HG02852 (cell line): Measurements from ENCODE around the gene SQOR.
A peak's percentile ranks its signal among the peaks of the same experiment; 100 is the strongest.
"Not testable (repeated sequence)": the region's sequence is repeated elsewhere in the genome, so short reads cannot be mapped to it uniquely, and the experiment has no call there.

ENCODE experiments used
- ATAC-seq: cut with Tn5 transposase; IDR thresholded peaks from one replicate; pipeline ENCODE4 v1.9.1; 2021; ENCODE audit warnings: mild to moderate bottlenecking, moderate library complexity; ENCODE audit not compliant: unreplicated experiment

Gene SQOR

DNA sequence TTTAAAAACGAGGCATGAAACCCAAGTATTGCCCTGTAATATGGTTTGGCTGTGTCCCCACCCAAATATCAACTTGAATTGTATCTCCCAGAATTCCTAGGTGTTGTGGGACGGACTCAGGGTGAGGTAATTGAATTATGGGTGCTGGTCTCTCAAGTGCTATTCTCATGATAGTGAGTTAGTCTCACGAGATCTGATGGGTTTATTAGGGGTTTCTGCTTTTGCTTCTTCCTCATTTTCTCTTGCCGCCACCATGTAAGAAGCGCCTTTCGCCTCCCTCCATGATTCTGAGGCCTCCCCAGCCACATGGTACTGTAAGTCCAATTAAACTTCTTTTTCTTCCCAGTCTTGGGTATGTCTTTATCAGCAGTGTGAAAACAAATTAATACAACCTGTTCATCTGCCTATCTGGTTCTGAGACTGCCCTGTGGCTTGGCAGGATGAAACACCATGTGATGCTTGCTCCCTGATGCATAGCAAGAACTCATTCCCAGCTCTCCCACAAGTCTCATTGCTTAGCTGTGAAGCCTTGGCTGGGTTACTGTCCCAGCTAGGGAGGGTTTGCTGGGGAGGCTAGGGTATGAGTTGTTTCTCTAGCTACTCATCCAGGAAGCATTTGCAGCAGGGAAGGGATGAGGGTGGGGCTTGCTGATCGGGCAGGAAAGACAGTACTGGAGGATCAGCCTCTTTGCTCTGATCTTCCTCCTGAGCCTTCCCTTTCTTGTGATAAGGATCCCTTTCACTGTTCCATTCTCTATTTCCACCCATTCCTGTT, 3.7 kb upstream of the SQOR start:
- ATAC-seq = no peak

DNA sequence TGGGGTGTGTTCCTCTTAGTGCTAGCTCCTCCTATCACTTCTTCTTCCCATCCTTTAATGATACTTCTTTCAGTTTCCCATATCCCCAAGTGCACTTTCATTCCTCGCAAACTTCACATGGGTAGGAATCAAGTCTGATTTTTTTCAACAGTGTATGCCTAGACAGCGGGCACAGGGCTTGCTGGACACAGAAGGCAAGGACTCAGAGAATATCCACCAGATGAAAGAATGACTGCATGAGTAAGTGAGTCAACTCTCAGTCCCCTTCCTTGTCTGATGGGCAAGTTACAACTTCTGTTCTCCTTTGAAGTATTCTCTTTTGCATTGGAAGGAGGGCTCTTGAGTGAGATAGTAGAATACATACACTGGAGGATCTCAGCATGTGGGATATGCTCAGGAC, 3.1 kb upstream of the SQOR start:
- ATAC-seq = no peak

DNA sequence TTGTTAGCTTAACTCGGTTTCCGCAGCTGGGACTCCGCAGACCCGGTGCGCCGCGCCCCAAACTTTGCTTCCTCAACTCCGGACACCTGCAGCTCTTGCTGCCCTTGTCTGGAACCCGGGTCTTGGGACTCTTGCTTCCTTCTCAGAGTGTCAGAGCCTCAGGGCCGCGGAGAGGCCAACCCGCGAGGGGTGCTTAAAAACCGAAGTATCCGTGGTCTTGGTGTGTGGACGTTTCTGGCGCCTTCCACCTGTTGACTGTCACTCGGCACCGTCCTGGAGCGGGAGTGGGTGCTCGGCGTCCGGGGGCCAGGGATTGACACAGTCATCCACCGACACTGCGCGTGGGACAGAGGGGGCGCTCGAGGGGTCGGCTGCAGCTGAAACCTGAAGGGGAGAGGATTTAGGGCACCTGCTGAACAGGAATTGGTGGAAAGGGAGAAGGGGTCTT, 386 bp downstream of the SQOR start:
- peak; percentile 53 for ATAC-seq

DNA sequence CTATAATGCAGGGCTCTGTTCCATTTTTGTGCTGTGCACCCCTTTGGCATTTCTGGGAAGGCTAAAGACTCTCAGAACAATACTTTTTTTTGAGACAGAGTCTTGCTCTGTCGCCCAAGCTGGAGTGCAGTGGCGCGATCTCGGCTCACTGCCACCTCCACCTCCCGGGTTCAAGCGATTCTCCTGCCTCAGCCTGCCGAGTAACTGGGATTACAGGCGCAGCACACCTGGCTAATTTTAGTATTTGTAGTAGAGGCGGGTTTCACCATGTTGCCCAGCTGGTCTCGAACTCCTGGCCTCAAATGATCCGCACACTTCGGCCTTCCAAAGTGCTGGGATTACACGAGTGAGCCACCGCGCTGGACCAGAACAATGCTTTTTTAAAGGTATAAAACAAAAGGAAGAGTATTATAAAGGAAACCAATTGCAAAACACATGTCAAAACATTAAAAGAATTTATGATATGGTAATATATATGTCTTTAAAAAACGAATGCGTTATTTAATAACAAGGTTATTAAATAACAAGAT, 999 bp downstream of the SQOR start:
- ATAC-seq = no peak

DNA sequence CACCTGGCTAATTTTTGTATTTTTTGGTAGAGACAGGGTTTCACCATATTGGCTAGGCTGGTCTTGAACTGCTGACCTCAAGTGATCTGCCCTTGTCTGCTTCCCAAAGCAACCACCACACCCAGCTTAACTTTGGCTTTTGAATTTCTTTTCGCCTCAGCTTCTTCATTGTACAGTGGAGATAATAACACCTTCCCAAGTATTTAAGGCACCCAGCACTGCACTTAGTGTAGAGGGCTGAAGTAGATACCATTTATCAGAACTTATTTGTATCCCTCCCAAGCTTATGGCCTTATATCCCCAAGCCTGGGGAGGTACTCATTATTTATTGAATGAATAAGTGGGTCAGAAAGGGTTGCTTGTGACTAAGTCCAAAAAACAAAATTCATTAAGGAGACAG, 2.3 kb downstream of the SQOR start:
- ATAC-seq = no peak

DNA sequence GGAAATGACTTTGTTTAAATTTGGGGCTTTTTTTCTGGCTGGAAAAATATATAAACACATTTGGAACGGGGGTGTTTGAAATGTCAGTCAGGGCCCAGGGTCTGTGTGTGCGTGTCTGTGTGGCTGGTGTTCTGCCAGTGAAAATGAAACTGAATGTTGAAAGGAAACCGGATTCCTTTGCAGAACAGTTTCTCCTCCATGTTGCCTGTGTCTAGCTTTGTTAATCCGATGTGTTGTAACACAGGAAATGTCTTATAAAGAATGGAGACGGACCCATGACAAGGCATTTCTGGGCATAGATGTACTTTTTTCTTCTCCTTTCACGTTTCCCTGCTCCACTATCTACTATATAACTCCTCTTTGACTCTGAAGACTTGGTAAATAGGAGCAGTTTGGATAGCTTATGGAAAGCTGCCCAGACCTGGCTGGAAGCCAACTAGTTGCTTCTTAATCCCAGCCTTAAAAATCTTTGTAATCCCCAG, 2.8 kb downstream of the SQOR start:
- ATAC-seq = peak; percentile 50

DNA sequence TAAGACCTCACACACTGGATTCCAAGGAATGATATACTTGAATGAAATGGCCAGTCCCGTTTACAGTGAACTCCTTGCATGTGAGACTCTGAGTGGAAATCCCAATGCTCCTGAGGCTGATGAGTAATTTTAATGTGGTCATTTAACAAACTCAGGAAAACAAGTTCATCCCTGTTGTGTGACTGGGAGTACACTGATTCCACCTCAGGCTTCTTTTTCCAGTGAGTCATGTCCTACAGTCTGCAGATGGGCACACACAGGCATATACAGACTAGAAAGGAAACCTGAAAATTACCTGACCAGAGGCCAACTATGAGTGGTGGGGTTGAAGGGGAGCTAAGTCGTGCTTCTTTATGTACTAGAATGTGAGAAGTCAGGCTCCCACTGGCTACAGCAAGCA, 5.8 kb downstream of the SQOR start:
- no peak for ATAC-seq

DNA sequence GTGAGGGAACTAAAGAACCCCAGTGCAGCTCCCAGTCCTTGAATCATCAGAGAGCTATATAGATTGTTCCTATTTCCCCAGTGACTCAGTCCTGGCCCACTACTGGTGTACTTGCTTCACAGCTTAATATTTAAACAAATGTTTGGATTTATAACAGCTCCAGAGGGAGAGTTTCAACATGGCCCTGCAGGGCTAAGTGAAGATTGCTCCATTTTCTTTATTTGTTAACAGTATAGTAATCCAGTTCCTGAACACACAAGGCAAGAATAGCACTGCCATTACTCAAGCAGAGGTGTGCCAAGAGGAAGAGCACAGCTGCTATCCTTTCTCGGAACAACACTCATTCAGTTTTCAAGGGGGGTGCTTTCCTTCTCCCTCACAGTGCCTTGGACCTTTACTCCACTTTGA, 6.5 kb downstream of the SQOR start:
- no peak for ATAC-seq

DNA sequence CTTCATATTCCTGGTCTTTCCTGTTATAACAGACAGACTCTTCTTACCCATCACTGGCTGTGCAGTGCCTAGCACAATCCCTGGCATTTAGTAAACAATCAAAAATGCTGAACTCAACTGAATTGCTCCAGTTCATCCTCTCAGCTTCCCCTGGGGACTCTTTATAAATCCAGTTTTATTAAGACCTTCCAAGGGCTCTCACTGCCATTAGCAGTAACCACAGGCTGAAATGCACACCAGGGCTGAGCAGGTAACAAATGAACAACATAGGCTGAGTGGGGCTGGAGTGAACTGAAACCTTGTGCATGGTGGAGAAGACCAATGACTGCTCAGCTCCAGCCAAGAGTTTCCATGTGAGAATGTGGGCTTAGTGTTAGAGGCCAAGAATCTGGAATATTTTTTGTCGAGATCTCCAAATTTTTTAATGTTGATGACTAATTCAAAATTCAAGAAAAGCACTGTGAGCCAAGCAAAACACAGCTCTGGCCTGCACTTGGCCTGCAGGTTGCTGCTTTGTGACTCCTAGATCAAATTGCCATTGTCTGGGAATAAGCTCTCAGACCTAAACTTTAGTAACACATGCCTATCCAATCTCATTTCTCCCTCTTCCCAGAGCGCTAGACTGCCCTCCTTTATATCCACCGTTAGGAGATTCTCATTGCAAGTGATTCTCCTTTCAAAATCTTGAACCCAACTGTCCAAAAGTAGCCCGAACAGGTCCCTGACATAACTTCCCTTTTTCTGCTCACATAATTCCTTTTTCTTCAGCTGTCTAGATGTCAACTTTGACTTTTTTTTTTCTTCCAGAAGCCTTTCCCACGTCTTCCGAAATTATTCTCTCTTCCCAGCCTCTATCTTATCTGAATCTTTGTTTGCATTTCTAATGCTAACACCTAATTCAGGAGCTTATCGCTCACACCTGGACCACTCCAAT, 7.4 kb downstream of the SQOR start:
- no peak for ATAC-seq

DNA sequence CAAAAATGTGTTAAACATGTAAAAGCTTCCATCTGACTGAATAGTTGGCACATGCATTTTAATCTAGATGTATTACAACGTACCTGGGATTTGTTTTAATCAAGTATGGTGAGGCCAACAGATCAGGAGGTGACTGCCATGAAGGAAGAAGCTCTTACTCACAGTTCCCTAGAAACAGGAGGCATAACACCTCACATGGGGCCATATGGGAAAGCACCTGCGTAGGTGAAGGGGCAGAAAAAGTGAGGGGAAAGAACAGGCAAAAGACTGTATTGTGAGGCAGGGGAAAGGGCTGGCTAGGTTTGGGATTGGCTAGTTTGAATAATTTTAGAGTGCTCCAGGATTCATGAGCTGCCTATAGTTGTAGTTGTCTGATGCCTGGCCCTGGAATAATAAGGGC, 9.6 kb downstream of the SQOR start:
- no peak for ATAC-seq

DNA sequence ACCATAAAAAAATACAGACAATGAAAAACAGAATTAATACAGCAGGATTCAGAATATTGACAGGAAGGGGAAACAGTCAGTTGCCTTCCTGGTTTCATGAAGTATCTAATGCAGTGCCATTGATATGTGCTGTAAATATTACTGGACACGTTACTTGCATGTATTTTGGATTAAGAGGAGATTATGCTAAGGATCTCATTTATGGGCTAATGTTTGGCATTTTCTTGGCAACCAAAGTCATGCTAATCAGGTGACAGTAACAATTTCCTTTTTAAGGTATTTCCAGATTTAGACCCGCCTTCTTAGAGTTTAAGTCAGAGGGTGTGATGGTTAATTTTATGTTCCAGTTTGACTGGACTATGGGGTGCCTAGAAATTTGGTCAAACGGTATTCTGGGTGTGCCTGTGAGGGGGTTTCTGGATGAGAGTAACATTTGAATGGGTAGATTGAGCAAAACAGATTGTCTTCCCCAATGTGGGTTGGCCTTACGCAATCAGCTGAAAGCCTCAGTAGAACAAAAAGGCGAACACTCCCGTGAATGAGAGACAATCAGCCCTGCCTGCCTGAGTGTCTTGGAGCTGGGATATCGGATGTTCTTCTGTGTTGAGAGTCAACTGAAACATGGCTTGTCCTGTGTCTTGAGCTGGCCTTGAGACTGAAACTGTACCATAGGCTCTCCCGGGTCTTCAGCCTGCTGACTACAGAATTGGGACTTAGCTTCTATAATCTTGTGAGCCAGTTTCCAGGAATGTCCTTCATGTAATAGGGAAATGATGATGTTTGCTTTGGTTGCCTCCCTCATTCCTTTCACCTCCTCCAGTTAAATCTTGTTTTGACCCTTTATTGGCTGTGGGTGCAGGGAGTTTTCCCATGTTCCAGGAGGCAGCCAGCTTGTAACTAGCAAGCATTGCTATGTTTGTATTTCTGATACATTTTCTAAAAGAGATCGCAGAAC, 10.5 kb downstream of the SQOR start:
- ATAC-seq = no peak

DNA sequence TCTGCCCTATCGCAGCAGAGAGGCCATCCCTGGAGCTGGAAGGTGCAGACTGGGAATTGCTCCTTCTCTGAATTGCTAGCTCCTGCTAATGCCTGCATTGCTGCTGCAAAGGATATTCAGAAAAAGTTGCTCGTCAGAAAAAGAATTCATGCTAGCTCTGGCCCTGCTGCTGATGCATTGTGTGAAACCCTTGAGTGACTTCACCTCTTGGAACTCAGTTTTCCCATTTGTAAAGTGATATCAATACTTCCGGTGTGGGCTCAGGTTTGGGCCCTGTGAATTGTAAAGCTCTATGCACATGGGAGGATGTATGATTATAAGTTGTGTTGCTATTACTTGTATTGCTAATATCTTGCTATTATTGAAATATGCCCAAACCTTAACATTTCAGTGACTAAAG, 11.4 kb downstream of the SQOR start:
- no peak for ATAC-seq

DNA sequence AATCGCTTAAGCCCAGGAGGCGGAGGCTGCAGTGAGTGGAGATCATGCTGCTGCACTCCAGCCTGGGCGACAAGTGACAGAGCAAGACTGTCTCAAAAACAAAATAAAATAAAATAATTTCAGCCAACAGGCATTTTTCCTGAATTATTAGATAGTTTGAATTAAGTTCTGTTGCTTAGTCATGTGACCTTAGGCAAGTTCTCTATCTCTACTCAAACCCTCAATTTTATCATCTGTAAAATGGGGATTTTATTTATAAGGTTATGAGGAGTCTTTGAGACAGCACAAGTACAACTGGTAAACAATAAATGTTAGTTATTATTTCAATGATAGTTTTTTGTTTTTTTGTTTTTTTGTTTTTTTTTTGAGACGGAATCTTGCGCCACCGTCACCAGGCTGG, 13.0 kb downstream of the SQOR start:
- ATAC-seq = no peak

DNA sequence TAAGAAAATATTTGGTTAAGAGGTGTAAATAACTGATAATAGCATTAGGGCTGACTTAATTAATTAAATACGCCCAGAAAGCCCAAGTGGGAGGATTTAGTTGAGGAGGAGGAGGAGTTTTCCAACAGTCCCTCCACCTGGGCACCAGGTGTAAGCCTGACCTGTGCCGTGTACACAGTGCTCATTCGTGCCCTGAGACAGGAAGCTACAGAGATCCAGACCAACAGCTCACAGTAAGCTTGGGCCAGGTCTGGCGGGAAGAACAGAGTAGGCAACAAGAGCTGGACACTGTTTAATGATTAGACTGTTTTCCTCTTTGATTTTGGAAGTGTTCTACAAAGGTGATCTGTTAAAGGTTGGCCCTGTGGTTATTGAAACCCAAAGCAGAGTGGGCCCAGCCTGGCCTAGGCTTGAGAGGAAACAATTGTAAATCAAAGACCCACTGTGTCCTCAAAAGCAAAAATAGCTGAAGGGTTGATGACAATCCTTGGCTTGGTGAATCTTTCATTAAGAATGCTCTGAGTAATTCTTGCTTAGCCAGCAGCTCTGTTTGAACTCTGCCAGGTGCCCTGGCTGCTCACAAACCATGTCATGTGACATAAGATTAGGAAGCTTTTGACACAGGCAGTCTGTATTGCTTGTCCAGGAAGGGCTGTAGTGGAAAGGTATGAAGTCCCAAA, 13.8 kb downstream of the SQOR start:
- ATAC-seq = no peak

DNA sequence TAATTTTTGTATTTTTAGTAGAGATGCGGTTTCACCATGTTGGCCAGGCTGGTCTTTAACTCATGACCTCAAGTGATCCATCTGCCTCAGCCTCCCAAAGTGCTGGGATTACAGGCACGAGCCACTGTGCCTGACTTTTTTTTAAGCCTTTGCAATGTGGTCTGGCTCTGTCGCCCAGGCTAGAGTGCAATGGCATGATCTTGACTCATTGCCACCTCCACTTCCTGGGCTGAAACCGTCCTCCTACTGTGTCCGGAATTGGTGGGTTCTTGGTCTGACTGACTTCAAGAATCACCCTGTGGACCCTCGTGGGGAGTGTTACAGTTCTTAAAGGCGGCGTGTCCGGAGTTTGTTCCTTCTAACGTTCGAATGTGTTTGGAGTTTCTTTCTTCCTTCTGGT, 15.2 kb downstream of the SQOR start:
- ATAC-seq = not testable (repeated sequence)

DNA sequence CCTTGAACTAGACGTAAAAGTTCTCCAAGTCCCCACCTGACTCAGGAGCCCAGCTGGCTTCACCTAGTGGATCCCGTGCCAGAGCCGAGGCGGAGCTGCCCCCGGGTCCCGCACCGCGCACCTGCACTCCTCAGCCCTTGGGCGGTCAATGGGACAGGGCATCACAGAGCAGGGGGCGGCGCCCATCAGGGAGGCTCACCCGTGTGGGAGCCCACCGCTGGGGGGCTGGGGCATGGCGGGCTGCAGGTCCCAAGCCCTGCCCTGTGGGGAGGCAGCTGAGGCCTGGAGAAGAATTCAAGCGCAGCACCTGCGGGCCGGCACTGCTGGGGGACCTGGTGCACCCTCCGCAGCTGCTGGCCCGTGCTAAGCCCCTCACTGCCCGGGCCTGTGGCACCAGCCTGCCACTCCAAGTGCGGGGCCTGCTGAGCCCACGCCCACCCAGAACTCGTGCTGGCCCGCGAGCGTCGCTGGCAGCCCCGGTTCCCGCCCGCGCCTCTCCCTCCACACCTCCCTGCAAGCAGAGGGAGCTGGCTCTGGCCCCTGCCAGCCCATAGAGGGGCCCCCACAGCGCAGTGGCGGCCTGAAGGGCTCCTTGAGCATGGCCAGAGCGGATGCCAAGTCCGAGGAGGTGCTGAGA, 16.2 kb downstream of the SQOR start:
- ATAC-seq = no peak

DNA sequence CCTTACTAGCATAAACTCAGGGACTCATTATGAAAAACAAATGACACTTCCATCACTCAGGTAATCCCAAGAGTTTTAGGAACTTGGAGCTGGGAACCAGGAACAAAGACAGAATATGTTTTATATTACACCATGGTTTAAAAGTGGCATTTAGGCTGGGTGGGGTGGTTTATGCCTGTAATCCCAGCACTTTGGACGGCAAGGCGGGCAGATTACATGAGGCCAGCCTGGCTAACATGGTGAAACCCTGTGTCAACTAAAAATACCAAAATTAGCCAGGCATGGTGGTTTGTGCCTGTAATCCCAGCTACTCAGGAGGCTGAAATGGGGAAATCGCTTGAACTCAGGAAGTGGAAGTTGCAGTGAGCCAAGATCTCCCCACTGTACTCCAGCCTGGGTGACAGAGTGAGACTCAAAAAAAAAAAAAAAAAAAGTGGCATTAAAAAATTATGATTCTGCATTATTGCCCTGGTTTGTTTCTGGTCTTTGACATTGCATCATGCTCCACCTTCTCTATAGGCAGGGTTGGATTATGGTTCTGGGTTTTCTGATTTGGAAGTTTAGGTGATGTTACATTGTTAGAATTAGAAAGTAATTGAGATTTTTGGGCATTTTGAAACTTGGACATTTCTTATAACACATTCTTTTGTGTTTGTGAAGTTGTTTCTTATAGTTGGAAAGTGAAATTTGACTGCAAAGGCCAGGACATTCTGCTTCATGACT, 19.0 kb downstream of the SQOR start:
- no peak for ATAC-seq

DNA sequence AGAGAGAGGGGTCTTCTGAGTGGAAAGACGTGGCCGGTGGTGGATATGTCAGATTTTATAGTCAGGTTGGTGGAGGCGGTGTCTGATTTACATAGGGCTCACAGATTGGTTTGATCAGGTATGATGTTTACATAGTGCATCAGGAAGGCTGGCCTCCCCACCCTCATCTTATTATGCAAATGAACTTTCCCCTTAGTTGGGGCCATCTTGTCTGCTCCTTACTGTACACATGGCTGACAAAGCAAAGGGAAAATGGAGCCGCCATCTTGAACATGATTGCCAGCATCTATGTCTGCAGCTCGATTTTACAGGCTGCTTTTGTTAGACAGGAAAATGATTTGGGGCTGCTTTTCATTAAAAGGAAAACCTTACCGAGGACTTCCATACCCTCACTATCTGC, 19.9 kb downstream of the SQOR start:
- no peak for ATAC-seq

DNA sequence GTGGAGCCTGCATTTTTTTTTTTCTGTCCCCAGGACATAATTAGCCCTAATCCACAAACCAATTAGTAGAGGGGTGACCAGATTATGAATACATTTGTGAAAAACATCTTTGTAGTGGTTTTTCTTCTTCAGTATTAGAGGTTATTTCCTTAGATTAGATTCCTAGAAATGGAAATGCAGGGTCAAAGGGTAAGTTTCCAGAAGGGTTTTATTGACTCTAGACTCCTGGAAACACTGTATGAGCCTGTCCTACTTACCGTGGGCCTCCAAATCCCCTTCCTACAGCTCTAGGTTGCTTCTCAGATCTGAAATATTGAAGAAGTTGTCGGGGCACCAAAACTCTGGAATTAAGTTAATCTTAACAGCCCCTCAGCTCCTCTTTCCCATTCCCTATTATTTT, 22.4 kb downstream of the SQOR start:
- ATAC-seq = no peak
